GM18526 (cell line): Measurements from ENCODE around the gene TYSND1.

Experiments used
- POLR2A ChIP-seq: IDR thresholded peaks from 3 replicates; pipeline ENCODE4 v1.6.1; 2011; ENCODE audit not compliant: insufficient read length; ENCODE audit errors: extremely low read depth

The TYSND1 gene

GRCh38 chr10:70125918-70126552 lies 20.5 kb downstream of the TYSND1 start:
- no peak for TF ChIP-seq POLR2A

- TF ChIP-seq POLR2A, result no peak
Measured at GRCh38 chr10:70124918-70125317, 21.6 kb downstream of the TYSND1 start.

- TF ChIP-seq POLR2A, result no peak
Measured at GRCh38 chr10:70124415-70124814, 22.1 kb downstream of the TYSND1 start.

GRCh38 chr10:70123817-70124216 lies 22.7 kb downstream of the TYSND1 start:
- TF ChIP-seq POLR2A, result no peak

- no peak for TF ChIP-seq POLR2A
Measured at GRCh38 chr10:70122742-70123141, 23.8 kb downstream of the TYSND1 start.

- no peak for TF ChIP-seq POLR2A
Measured at GRCh38 chr10:70121281-70121949, 25.1 kb downstream of the TYSND1 start.

- TF ChIP-seq POLR2A, result no peak
Measured at GRCh38 chr10:70120417-70120816, 26.1 kb downstream of the TYSND1 start.

GRCh38 chr10:70119623-70120022 lies 26.9 kb downstream of the TYSND1 start:
- TF ChIP-seq POLR2A, result no peak

- TF ChIP-seq POLR2A, result no peak
Measured at GRCh38 chr10:70119197-70119596, 27.3 kb downstream of the TYSND1 start.

GRCh38 chr10:70118196-70118595 lies 28.3 kb downstream of the TYSND1 start:
- no peak for TF ChIP-seq POLR2A

- no peak for TF ChIP-seq POLR2A
Measured at GRCh38 chr10:70117646-70118045, 28.9 kb downstream of the TYSND1 start.

GRCh38 chr10:70115948-70116682 lies 30.4 kb downstream of the TYSND1 start:
- TF ChIP-seq POLR2A, result no peak

- no peak for TF ChIP-seq POLR2A
Measured at GRCh38 chr10:70114902-70115301, 31.6 kb downstream of the TYSND1 start.

GRCh38 chr10:70112071-70112470 lies 34.4 kb downstream of the TYSND1 start:
- no peak for TF ChIP-seq POLR2A

- no peak for TF ChIP-seq POLR2A
Measured at GRCh38 chr10:70111496-70111895, 35.0 kb downstream of the TYSND1 start.

GRCh38 chr10:70109064-70109729 lies 37.3 kb downstream of the TYSND1 start:
- TF ChIP-seq POLR2A, result no peak
